HepG2 (cell line): ENCODE results near the gene GNAS.

Experiments used
- CC2D1A ChIP-seq: sonication (generic); formaldehyde crosslinking; IDR thresholded peaks from 2 replicates; pipeline ENCODE4 v1.8.1; 2023; ENCODE audit warnings: mild to moderate bottlenecking, missing genetic modification reagents
- HCFC1 ChIP-seq: fragments of 150-350 bp; IDR thresholded peaks from 2 replicates; pipeline ENCODE4 v1.6.1; 2014; ENCODE audit warnings: low read depth, low read length
- HMGA1 ChIP-seq: sonication (generic); formaldehyde crosslinking; conservative IDR thresholded peaks from 2 replicates; pipeline ENCODE4 v1.4.0; 2020; ENCODE audit warnings: missing genetic modification reagents
- HNRNPK ChIP-seq: fragments of 200-400 bp; formaldehyde crosslinking; IDR thresholded peaks from 2 replicates; pipeline ENCODE4 v1.6.1; 2018; ENCODE audit warnings: low read length, low read depth, moderate library complexity, mild to moderate bottlenecking; ENCODE audit not compliant: poor library complexity, severe bottlenecking
- JUND ChIP-seq: sonication (generic); formaldehyde crosslinking; IDR thresholded peaks from 2 replicates; pipeline ENCODE4 v1.8.0; 2022; ENCODE audit warnings: mild to moderate bottlenecking, missing genetic modification reagents
- NCOA2 ChIP-seq: sonication (generic); formaldehyde crosslinking; IDR thresholded peaks from 2 replicates; pipeline ENCODE4 v1.8.0; 2022; ENCODE audit warnings: inconsistent platforms
- RAD51 ChIP-seq: fragments of 450-650 bp; IDR thresholded peaks from 2 replicates; pipeline ENCODE4 v1.6.1; 2016; ENCODE audit warnings: borderline replicate concordance
- SRSF1 ChIP-seq: fragments of 200-400 bp; formaldehyde crosslinking; optimal IDR thresholded peaks from 2 replicates; pipeline ENCODE3; 2017; ENCODE audit warnings: mild to moderate bottlenecking, low read depth, low read length, moderate library complexity
- TCF7L2 ChIP-seq: IDR thresholded peaks from 2 replicates; pipeline ENCODE4 v1.6.1; 2011; ENCODE audit warnings: mild to moderate bottlenecking, low read depth, low read length, moderate library complexity
- ZBTB7B ChIP-seq: sonication (generic); formaldehyde crosslinking; IDR thresholded peaks from 2 replicates; pipeline ENCODE4 v1.4.0; 2020; ENCODE audit warnings: missing genetic modification reagents
- ZFP90 ChIP-seq: sonication (generic); formaldehyde crosslinking; IDR thresholded peaks from 2 replicates; pipeline ENCODE4 v1.8.0; 2022; ENCODE audit warnings: missing genetic modification reagents, mild to moderate bottlenecking, inconsistent platforms, borderline replicate concordance
- ZNF367 ChIP-seq: sonication (generic); formaldehyde crosslinking; IDR thresholded peaks from 2 replicates; pipeline ENCODE4 v1.4.0; 2020; ENCODE audit warnings: missing genetic modification reagents, borderline replicate concordance
- ZNF441 ChIP-seq: sonication (generic); formaldehyde crosslinking; IDR thresholded peaks from 2 replicates; pipeline ENCODE4 v1.7.0; 2021; ENCODE audit warnings: missing genetic modification reagents, borderline replicate concordance
- TF ChIP-seq, protein P1 (sequence below): sonication (generic); formaldehyde crosslinking; IDR thresholded peaks from one replicate; pipeline ENCODE4 v1.5.1; 2020; ENCODE audit warnings: mild to moderate bottlenecking, missing genetic modification reagents; ENCODE audit errors: not compliant biosample characterization

DNA sequence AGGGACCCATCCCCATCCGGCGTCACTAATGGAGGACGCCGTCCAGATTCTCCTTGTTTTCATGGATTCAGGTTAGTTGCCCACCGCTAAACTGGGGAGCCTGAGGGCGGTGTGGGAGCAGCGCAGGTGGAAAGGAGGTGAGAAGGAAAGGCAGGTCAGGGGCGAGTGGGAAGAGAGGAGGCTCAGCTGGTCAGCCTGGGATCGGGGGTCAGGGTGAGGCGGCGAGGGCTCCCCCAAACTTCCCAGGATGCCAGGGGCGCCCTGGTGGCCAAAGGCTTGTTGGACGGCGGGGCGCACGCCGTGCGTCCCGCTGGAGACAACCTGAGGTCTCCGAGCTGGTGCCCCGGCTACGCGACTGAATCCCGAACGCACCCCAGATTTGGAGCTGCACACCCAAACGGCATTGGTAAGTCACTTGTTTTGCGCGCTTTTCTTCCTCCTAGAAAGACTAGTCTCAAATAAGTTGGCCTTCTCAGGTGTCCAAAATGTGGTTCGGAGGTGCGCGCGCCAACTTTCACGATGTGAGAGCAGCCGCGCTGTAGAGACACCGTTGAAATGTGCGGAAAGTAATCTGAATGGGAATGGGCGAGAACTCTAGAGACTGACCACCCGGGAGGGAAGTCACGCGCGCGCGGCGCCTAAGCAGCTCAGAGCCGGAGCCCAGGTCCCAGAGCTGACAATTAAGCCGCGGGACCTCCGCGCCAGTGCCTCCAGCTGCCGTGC lies 11.5 kb upstream of the GNAS start:
- TF ChIP-seq, protein P1, sequence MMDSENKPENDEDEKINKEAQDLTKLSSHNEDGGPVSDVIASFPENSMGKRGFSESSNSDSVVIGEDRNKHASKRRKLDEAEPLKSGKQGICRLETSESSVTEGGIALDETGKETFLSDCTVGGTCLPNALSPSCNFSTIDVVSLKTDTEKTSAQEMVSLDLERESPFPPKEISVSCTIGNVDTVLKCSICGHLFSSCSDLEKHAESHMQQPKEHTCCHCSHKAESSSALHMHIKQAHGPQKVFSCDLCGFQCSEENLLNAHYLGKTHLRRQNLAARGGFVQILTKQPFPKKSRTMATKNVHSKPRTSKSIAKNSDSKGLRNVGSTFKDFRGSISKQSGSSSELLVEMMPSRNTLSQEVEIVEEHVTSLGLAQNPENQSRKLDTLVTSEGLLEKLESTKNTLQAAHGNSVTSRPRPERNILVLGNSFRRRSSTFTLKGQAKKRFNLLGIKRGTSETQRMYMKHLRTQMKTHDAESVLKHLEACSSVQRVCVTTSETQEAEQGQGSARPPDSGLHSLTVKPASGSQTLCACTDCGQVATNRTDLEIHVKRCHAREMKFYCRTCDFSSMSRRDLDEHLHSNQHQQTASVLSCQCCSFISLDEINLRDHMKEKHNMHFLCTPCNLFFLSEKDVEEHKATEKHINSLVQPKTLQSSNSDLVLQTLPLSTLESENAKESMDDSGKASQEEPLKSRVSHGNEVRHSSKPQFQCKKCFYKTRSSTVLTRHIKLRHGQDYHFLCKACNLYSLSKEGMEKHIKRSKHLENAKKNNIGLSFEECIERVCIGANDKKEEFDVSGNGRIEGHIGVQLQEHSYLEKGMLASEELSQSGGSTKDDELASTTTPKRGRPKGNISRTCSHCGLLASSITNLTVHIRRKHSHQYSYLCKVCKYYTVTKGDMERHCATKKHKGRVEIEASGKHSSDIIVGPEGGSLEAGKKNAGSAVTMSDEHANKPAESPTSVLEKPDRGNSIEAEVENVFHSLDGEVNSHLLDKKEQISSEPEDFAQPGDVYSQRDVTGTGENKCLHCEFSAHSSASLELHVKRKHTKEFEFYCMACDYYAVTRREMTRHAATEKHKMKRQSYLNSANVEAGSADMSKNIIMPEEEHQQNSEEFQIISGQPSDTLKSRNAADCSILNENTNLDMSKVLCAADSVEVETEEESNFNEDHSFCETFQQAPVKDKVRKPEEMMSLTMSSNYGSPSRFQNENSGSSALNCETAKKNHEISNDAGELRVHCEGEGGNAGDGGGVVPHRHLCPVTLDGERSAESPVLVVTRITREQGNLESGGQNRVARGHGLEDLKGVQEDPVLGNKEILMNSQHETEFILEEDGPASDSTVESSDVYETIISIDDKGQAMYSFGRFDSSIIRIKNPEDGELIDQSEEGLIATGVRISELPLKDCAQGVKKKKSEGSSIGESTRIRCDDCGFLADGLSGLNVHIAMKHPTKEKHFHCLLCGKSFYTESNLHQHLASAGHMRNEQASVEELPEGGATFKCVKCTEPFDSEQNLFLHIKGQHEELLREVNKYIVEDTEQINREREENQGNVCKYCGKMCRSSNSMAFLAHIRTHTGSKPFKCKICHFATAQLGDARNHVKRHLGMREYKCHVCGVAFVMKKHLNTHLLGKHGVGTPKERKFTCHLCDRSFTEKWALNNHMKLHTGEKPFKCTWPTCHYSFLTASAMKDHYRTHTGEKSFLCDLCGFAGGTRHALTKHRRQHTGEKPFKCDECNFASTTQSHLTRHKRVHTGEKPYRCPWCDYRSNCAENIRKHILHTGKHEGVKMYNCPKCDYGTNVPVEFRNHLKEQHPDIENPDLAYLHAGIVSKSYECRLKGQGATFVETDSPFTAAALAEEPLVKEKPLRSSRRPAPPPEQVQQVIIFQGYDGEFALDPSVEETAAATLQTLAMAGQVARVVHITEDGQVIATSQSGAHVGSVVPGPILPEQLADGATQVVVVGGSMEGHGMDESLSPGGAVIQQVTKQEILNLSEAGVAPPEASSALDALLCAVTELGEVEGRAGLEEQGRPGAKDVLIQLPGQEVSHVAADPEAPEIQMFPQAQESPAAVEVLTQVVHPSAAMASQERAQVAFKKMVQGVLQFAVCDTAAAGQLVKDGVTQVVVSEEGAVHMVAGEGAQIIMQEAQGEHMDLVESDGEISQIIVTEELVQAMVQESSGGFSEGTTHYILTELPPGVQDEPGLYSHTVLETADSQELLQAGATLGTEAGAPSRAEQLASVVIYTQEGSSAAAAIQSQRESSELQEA = no peak
- TF ChIP-seq ZBTB7B (CRISPR knock-in tag) = no peak
- TF ChIP-seq ZNF367 (CRISPR knock-in tag) = no peak
- no peak for TF ChIP-seq SRSF1
- TF ChIP-seq RAD51 = no peak
- no peak for TF ChIP-seq CC2D1A (CRISPR knock-in tag)
- TF ChIP-seq HCFC1 = no peak
- TF ChIP-seq ZFP90 (CRISPR knock-in tag) = no peak
- no peak for TF ChIP-seq NCOA2 (CRISPR knock-in tag)
- TF ChIP-seq JUND (CRISPR knock-in tag) = no peak
- TF ChIP-seq HNRNPK = no peak
- TF ChIP-seq ZNF441 = no peak
- TF ChIP-seq HMGA1 = no peak
- TF ChIP-seq TCF7L2 = no peak
